LNCAP (cell line): ENCODE measurements around the gene PDE9A.

ENCODE experiments used
- TF ChIP-seq, protein P1 (sequence below): fragments of 450-650 bp; IDR thresholded peaks from 2 replicates; pipeline ENCODE4 v1.5.1; 2017; ENCODE audit warnings: mild to moderate bottlenecking

The PDE9A gene

DNA sequence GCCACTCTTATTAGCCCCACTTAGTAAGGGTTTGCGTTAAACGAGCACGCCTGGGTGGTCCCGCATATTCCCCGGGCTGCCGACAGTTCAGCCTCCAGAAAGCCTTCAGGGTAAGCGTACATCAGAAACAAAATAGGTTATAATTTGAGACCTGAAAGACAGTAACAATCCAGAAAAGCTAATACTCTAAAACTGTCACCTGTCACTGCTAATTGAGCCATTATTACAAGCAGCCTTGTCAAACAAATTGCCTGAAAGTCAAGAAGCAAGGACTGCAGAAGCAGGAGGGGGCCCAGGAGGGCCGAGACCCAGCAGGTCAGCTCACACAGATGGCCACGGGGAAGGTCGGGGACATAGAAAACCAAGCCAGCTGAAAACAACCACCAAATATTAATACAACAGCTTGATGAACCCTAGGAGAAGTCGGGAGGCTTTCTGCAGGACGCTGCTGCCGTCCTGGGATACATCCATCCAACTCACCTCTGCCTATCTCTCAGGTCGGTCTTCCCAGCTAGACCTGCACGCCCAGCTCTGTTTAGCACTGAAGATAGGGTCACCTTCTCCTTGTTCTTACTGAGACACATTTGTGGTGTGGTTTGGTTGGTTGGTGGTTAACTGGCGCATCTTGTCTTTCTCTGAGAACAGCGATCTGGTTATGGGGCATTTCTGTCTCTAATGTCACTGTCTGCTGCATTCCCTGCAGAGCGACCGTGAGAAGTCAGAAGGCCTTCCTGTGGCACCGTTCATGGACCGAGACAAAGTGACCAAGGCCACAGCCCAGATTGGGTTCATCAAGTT lies 115.1 kb downstream of the PDE9A start:
- TF ChIP-seq, protein P1, sequence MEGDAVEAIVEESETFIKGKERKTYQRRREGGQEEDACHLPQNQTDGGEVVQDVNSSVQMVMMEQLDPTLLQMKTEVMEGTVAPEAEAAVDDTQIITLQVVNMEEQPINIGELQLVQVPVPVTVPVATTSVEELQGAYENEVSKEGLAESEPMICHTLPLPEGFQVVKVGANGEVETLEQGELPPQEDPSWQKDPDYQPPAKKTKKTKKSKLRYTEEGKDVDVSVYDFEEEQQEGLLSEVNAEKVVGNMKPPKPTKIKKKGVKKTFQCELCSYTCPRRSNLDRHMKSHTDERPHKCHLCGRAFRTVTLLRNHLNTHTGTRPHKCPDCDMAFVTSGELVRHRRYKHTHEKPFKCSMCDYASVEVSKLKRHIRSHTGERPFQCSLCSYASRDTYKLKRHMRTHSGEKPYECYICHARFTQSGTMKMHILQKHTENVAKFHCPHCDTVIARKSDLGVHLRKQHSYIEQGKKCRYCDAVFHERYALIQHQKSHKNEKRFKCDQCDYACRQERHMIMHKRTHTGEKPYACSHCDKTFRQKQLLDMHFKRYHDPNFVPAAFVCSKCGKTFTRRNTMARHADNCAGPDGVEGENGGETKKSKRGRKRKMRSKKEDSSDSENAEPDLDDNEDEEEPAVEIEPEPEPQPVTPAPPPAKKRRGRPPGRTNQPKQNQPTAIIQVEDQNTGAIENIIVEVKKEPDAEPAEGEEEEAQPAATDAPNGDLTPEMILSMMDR = no peak

DNA sequence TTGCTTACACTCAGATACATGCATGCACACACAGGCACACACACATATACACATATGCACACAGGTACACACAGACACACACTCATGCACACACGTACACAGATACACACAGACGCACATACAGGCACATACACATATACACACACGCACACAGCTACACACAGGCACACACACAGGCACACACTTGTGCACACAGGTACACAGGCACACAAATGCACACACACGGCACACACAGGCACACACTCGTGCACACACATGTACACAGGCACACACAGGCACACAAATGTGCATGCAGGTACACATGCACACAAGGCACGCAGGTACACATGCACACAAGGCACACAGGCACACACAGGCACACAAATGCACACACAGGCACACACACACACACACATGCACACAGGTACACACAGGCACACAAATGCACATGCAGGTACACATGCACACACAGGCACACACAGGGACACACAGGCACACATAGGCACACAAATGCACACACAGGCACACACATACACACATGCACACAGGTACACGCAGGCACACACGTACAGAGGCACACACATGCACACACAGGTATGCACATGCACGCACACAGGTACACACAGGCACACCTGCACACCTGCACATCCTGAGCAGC lies 115.9 kb downstream of the PDE9A start:
- TF ChIP-seq, protein P1 = no peak

DNA sequence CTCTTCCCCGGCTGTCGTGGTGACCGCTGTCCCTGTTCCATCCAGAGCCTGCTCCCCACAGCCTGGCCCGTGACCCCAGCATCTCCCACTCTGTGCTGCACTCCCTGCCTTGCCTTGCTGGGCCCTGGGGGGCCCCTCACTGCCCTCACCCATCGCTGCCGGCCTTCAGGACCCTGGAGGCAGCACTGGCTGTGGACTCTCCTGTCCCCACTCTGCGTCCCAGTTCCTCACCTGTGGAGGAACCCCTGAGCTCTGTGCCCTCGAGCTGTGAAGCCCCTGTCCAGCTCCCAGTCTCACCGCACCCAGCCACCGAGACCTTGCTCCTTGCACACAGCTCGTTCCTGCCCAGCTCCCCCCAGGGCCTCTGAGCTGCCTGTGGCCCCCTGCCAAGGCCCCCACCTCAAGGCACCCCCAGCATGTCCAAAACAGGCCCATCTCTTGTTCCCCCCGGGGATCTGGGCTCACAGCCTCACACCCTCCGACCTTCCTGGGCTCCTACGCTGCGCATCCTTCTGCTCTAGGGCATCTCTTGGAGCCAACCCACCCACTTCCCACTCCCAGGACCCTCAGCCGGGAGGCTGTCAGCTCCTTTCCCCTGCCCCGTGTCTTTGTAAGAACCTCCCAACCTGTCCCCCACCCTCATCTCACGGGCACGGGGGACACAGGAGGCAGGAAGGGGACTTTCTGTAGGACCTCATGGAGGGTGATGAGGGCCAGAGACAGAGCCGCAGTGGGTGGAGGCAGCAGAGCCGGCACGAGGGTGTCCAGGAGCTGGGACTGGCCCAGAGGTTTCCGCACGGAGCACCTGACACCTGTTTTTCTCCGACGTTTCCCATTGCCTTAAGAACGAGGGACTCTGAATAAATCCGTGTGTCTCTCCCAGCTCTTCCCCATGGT lies 116.6 kb downstream of the PDE9A start:
- TF ChIP-seq, protein P1 = no peak

DNA sequence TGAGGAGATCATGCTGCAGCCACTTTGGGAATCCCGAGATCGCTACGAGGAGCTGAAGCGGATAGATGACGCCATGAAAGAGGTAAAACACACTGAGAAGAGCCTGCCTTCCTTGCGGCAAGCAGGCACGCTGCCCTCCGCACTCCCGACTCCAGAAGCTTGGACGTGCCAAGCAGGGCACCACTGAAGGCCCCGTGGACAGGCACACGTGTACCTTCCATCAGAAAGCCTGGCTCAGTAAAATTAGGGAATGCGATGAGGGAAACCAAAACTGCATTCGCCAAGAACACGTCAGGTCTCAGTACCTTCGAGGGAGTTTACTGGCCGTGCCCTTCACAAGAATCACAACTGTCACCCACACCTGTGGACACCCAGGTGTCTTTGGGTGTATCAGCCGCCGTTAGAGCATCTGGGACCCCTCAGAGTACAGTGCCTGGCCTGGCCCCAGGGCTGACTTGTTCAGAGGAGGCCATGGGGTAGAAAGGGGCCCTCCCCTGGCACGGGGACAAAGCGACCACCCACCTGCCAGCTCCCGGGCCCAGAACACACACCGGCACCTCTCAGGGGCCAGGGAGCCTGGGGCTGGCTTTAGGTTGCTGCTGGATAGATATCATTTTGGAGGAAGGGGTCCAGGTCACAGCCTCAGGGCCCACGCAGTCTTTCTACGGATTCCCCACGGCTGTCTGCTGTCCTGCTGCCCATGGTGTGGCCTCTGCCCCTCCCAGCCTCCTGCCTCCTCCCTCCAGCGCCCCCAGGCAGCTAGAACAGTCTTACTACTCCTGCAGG lies 117.5 kb downstream of the PDE9A start:
- TF ChIP-seq, protein P1 = no peak

DNA sequence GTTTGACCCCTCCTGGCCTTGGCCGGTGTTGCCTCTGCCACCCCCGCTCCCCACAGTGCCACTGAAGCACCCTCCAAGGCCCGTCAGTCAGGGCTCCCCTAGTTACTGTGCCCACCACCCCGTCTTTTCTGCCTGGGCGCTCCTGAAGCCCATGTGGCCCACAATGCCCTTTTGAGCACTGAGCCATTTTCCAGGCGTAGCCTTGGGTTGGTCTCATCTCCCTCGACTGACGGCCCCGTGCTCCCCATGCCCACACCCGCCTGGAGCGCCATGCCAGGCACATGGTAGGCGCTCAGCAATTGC lies 118.0 kb downstream of the PDE9A start:
- TF ChIP-seq, protein P1 = no peak

DNA sequence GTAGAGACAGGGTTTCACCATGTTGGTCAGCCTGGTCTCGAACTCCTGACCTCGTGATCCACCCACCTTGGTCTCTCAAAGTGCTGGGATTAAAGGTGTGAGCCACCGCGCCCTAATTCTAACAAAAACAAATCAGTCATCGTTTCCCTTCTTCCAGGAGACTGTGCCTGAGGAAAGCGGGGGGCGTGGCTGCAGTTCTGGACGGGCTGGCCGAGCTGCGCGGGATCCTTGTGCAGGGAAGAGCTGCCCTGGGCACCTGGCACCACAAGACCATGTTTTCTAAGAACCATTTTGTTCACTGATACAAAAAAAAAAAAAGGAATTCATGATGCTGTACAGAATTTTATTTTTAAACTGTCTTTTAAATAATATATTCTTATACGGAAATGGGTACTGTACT lies 121.7 kb downstream of the PDE9A start:
- TF ChIP-seq, protein P1 = no peak

DNA sequence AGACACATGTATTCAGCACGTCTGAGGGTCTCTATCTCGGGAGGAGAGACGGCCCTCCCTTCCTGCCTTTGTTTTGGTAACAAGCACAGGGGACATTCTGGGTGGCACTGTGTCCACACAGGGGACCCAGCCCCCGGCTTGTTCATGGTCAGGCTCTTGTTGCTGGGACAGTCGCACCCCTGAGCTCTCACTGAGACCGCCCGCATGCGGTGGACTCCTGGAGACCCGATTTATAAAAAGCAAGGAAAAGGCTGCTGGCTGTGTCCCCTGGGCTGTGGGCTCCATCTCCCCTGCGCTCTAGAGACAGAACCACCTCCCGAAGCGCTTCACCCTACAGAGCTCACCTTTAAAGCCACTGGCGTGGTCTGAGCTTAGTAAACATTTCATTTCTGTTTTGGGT lies 122.5 kb downstream of the PDE9A start:
- TF ChIP-seq, protein P1 = no peak
